Right lobe of liver (tissue), 6 donors: ENCODE results near the gene PDYN. TPM values are rescaled to one million over a fixed set of nuclear protein-coding genes. Genes with fewer than 3 reads are reported as not detected.

Experiments used
- ATAC-seq, 4 donors: fragments of 200-7000 bp; cut with Tn5 transposase; one replicate each; pipeline ENCODE4 v1.9.1; 2020; ENCODE audit warnings: mild to moderate bottlenecking in 4 of 4, moderate library complexity in 4 of 4
- DNase-seq, 3 donors: peaks; one replicate each; pipeline ENCODE4 v3.0.0-alpha.2; 2020
- H3K27ac ChIP-seq, 3 donors: fragments of 200-600 bp; one replicate each; pipeline ENCODE4 v1.8.0; 2022
- H3K27me3 ChIP-seq, 2 donors: fragments of 200-600 bp; one replicate each; pipeline ENCODE4 v1.8.0; 2022
- H3K36me3 ChIP-seq, 4 donors: fragments of 200-600 bp; sonication (generic) in 1 of 4; one replicate each; pipeline versions ENCODE4 v1.5.1 to v1.8.0; 2017 to 2022; ENCODE audit warnings: control low read depth in 1 of 4
- H3K4me1 ChIP-seq, 4 donors: fragments of 200-600 bp; sonication (generic) in 1 of 4; one replicate each; pipeline versions ENCODE4 v1.5.1 to v1.8.0; 2017 to 2022; ENCODE audit warnings: control low read depth in 1 of 4
- H3K4me3 ChIP-seq, 3 donors: fragments of 200-600 bp; one replicate each; pipeline ENCODE4 v1.8.0; 2022
- H3K9me3 ChIP-seq, 4 donors: fragments of 200-600 bp; sonication (generic) in 1 of 4; one replicate each; pipeline versions ENCODE4 v1.5.1 to v1.8.0; 2017 to 2022; ENCODE audit warnings: control low read depth in 1 of 4
- CTCF ChIP-seq, 4 donors: fragments of 200-600 bp in 3 of 4; fragments of 450-650 bp in 1 of 4; IDR thresholded peaks; one replicate each; pipeline versions ENCODE4 v1.5.1 to v1.8.0; 2016 to 2022; ENCODE audit warnings: antibody characterized with exemption in 4 of 4, mild to moderate bottlenecking in 2 of 4
- POLR2A ChIP-seq: fragments of 450-650 bp; IDR thresholded peaks from one replicate; pipeline ENCODE4 v1.6.1; 2017; ENCODE audit warnings: antibody characterized with exemption, mild to moderate bottlenecking
- WGBS: methylation state at CpG from one replicate; pipeline ENCODE4 v1.1.6; 2018; ENCODE audit warnings: low coverage, low lambda C conversion rate; ENCODE audit not compliant: insufficient coverage; ENCODE audit errors: missing lambda C conversion rate; 5-methylcytosine and 5-hydroxymethylcytosine counted together
- intact Hi-C, 2 donors: fragments of 100-400 bp; cut with DNase I; formaldehyde crosslinking; loops; one replicate each; pipeline versions ENCODE4 v1.11.2 to v1.14.1; 2022
- total RNA-seq, 6 experiments: library from RNA; depleted of rRNA in 2 of 6; stranded (reverse); fragments of >200 nt in 2 of 6; fragmentation: NEBNext Ultra II Directional in 3 of 6; extraction: Animal tissue kit (Norgen Biotek cat#: 25700) in 3 of 6; gene quantifications; one replicate each; pipeline versions ENCODE4 v1.1.0 to v1.2.4, GENCODE V29; 2016 to 2023
- donor health status: DM: no; HTN: yes; CAD: no.
- donor health status: DM: no; HTN: no; CAD: no.
- donor health status: DM: no; HTN: no; CAD: no.
- donor health status: DM: no; HTN: yes; CAD: no.
- donor health status: DM: no; HTN: yes; CAD: no.

PDYN gene
- total RNA-seq, 6 experiments from 2014 or later: not detected

GRCh38 chr20:1931830-1932229 is 62.0 kb downstream of the PDYN start:
- no peak for ATAC-seq
- H3K4me1 ChIP-seq: peaks cover 0 to 28% (median 9%) of the 10 kb centered on the region in 4 donors

GRCh38 chr20:1930165-1930564 is 63.7 kb downstream of the PDYN start:
- peaks cover 0 to 1% (median 0%) of the 10 kb centered on the region in 4 donors for H3K36me3 ChIP-seq
- no peaks in the 10 kb centered on the region for H3K9me3 ChIP-seq
- ATAC-seq: peak; percentile 5 to 57 (median 28)
- 34% methylated on average over 6 of the region's 6 CpGs for WGBS
- DNase-seq: peak in 1 of 3 donors; percentile 65
- TF ChIP-seq POLR2A: no peak
- TF ChIP-seq CTCF (IDR thresholded peaks at IDR 0.05): no peak
- no peaks in the 10 kb centered on the region for H3K27me3 ChIP-seq
- intact Hi-C loops: loop anchor here (10.0 kb wide), 1 partner anchor 45 kb away; no protein-coding TSS in a partner anchor
- H3K4me3 ChIP-seq: no peak overlapping the region
- peaks cover 0 to 11% (median 2%) of the 10 kb centered on the region in 4 donors for H3K4me1 ChIP-seq
- no peak overlapping the region for H3K27ac ChIP-seq

More at GRCh38 chr20:1931830-1932229, 62.0 kb downstream of the PDYN start:
- H3K27ac ChIP-seq: no peak overlapping the region
- no peak for TF ChIP-seq POLR2A
- no peak for TF ChIP-seq CTCF (IDR thresholded peaks at IDR 0.05)
- no peaks in the 10 kb centered on the region for H3K9me3 ChIP-seq
- intact Hi-C loops: loop anchor here (10.0 kb wide), 1 partner anchor 47 kb away; no protein-coding TSS in a partner anchor
- H3K4me3 ChIP-seq: no peak overlapping the region
- 94% methylated on average over 4 of the region's 5 CpGs for WGBS
- no peaks in the 10 kb centered on the region for H3K27me3 ChIP-seq
- peaks cover 0 to 1% (median 0%) of the 10 kb centered on the region in 4 donors for H3K36me3 ChIP-seq
- no peak for DNase-seq

- ATAC-seq: peak in 2 of 4 donors; percentile 12 to 14
- WGBS: no CpG with 5 or more reads among the region's 3 CpGs
Observed at GRCh38 chr20:1929460-1929859, 64.4 kb downstream of the PDYN start.

GRCh38 chr20:1928782-1929181 is 65.1 kb downstream of the PDYN start:
- H3K27ac ChIP-seq: no peak overlapping the region
- H3K4me1 ChIP-seq: peaks cover 0 to 7% (median 0%) of the 10 kb centered on the region in 4 donors
- H3K4me3 ChIP-seq: no peak overlapping the region
- ATAC-seq: no peak
- DNase-seq: no peak
- WGBS: 70% methylated on average over 4 of the region's 7 CpGs
- H3K9me3 ChIP-seq: no peaks in the 10 kb centered on the region
- peaks cover 0 to 1% (median 0%) of the 10 kb centered on the region in 4 donors for H3K36me3 ChIP-seq
- TF ChIP-seq CTCF (IDR thresholded peaks at IDR 0.05): no peak
- no peak for TF ChIP-seq POLR2A
- H3K27me3 ChIP-seq: no peaks in the 10 kb centered on the region
- intact Hi-C loops: no loop called here

More at GRCh38 chr20:1929460-1929859, 64.4 kb downstream of the PDYN start:
- Histone ChIP-seq H3K27ac (no peak overlapping the region), H3K9me3 (no peaks in the 10 kb centered on the region), H3K27me3 (no peaks in the 10 kb centered on the region), H3K4me3 (no peak overlapping the region), H3K36me3 (peaks cover 0 to 1% (median 0%) of the 10 kb centered on the region in 4 donors), H3K4me1 (peaks cover 0 to 7% (median 0%) of the 10 kb centered on the region in 4 donors)
- TF ChIP-seq POLR2A: no peak
- TF ChIP-seq CTCF (IDR thresholded peaks at IDR 0.05): no peak
- DNase-seq: no peak
- intact Hi-C loops: no loop called here

Other genes starting within 250 kb of the PDYN start
- 10 to 100 TPM; 26.8 to 42.7 (median 34.8) TPM for gene SIRPA, start 98.7 kb downstream of the PDYN start, total RNA-seq
- 10 to 100 TPM in 2 of 6 experiments, 1 to 10 TPM in 4; 6.0 to 12.7 (median 7.2) TPM for gene STK35, start 107.8 kb upstream of the PDYN start, total RNA-seq